Peyer's patch (tissue), 4 donors: ENCODE data around the gene LIM2.

Source experiments
- POLR2A ChIP-seq, 2 donors: fragments of 450-650 bp; IDR thresholded peaks; one replicate each; pipeline ENCODE4 v1.5.1; 2017; ENCODE audit warnings: antibody characterized with exemption in 2 of 2, mild to moderate bottlenecking in 2 of 2, moderate library complexity in 2 of 2
- TF ChIP-seq, protein P1 (sequence below), 6 experiments: fragments of 450-650 bp in 4 of 6; fragments of 200-600 bp in 2 of 6; sonication (generic) in 1 of 6; IDR thresholded peaks; one replicate each; pipeline ENCODE4 v1.5.1; 2017 to 2019; ENCODE audit warnings: antibody characterized with exemption in 6 of 6, mild to moderate bottlenecking in 3 of 6, moderate library complexity in 1 of 6

DNA sequence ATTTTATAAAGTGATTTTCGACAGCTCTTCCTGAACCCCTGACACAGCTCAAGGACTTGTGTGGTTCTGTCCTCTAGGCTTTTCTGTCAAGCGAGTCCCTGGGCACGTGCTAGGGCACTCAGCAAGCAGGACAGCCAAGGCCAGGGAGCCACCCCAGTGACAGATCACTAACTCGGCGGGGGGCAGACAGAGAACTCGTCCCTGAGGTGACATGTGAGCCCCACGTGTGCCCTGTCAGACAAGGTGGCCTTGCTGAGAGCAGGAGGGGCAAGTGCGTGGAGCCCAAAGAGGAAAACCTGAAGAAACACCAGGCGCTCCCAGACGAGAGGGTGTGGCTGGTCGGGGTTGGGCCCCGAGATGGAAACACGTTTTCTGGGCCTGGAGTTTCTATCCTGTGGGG, 26.5 kb downstream of the LIM2 start:
- TF ChIP-seq, protein P1, sequence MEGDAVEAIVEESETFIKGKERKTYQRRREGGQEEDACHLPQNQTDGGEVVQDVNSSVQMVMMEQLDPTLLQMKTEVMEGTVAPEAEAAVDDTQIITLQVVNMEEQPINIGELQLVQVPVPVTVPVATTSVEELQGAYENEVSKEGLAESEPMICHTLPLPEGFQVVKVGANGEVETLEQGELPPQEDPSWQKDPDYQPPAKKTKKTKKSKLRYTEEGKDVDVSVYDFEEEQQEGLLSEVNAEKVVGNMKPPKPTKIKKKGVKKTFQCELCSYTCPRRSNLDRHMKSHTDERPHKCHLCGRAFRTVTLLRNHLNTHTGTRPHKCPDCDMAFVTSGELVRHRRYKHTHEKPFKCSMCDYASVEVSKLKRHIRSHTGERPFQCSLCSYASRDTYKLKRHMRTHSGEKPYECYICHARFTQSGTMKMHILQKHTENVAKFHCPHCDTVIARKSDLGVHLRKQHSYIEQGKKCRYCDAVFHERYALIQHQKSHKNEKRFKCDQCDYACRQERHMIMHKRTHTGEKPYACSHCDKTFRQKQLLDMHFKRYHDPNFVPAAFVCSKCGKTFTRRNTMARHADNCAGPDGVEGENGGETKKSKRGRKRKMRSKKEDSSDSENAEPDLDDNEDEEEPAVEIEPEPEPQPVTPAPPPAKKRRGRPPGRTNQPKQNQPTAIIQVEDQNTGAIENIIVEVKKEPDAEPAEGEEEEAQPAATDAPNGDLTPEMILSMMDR (IDR thresholded peaks at IDR 0.05), result no peak
- no peak for TF ChIP-seq POLR2A (IDR thresholded peaks at IDR 0.05)
